NCI-H2029 (cell line): Measurements from ENCODE around the gene ZNF423.

Source experiments
- DNase-seq: peaks from one replicate; lab custom pipeline; 2025; lab: John Stamatoyannopoulos, UW

Gene ZNF423

DNA sequence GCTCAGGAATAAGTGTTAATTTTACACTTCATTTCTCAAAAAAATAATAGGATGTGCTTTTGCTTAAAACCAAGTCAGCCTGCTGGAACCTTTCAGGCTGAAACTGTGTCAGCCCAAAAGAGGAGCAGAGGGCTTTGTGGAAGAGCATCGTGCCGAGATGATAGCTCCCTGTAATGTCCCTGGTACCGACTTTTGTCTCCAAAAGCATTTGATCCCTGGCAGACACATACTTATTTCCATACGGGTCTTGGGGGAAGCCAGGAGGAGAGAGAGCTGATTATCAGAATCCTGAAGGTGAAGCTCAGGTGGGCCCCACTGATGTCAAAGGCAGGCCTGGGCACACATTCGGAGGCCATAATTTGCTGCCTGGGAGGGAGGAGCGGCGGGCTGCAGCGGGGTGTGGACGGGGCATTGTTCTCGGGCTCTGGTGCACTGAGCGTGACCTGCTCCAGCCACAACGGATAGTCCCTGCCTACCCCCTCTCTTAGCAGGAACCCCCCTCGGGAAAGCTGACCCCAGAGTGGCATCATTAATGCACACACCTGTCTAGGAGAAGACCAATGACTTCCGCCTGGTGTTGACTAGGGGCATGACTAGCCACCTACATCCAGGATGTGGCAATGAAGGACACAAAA lies 326.4 kb downstream of the ZNF423 start:
- DNase-seq: no peak

DNA sequence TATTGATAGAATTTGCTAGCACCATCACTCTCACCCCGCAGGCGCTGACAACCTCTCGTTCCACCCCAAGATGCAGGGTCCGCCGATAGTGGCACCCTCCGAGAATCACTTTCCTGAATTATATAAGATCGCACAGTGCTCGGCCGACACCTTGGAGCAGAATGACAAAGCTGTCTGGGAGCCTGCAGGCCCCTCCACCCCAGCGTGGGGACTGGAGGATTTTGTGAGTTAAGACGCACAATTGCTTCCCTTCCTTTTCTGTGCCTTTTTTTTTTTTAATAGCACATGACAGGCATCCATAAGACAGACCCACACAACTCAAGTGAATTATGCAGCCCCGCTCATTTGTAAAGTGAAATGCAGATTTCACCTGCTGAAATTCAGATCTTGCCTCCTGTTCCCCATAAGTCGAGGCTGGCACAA lies 327.0 kb downstream of the ZNF423 start:
- DNase-seq: no peak

DNA sequence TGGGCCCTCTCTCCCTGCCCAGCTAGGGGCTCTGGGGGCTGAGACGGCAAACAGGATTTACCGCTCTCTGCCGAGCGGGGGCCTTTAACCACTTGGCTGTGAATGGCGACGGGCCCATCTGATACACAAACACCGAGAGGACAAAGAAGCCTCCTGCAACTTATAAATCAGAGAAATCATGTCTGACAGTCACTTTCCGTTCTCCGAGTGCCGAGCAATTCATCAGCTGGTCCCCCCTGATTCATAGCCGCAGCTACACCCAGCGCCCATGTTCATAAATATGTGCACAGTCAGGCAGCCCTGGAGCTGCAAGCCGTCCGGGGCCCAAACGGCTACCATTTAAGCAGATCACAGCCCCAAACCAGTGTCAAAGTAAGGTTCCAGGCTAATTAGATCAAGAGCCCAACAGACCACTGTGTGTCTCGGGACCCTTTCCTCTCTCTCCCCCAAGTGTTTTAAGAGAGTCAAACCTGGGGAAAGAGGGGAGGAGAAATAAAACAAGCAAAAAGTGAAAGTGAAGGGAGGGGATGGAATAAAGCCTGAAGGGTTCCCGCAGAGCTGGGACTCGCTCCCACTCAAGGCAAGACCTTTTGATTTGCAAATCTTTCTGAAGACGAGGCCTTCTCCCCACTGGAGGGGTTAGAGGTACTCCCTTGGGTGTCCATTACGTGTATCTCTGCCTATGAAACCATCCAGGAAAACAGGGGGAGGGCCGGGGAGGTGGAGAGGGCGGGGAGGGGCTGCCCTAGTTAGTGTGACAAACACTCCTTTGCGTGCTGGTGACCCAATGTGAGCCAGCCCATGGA lies 327.6 kb downstream of the ZNF423 start:
- no peak for DNase-seq

DNA sequence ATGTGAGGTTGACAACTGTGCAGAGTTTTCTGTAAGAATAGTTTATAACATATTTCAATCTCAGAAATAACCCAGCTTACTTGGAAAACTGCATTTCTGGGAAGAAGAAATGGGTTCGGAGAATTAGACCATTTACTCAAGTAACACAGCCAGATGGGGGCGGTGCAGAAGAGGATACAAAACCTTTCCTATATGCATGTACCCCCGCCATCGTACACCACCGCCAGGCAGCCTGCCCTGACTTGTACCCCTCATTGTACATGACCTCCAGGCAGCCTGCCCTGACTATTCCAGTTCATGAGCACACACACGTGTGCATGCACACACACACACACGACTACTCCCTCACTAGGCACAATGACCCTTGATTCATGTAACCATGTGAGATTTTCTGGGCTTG lies 328.3 kb downstream of the ZNF423 start:
- no peak for DNase-seq

DNA sequence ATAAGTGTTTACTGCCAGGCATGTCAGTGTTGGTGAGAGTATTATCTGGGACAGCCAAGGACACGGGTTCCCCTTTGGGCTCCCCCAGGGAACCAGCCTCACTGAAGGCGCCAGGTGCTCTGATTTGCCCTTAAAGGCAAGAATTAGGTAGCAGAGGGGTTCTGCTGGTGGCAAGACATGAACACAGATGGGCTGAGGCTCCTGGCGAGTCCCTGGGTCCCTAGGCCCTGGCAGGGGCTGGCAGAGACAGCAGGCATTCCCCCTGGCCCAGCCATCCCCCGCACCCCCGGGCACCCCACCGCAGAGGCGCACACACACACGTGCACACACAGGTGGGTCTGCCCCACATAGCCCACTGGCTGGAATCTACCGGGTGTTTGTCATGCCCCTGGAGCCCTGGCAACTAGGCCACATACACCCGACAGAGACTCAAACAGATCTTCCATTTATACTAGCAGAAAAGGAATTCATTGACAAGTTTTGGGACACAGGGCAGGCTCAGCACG lies 329.0 kb downstream of the ZNF423 start:
- no peak for DNase-seq

DNA sequence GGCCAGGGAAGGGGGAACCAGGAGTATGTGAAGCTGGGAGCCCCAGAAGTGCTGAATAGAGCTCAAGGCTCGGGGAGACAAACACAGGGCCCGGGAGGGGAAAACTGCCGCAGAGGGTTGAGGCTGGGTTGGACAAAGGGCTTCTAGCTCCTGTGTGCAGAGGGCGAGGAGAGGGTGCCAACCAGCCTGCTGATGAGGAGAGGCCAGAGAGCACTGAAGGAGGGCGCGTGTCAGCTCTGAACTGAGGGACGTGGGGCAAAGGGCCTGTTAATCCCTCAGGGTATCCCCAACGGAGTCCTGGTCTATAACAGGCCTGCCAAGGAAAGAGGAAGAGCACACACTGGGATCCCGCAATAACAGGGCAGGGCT lies 331.0 kb downstream of the ZNF423 start:
- DNase-seq: no peak

DNA sequence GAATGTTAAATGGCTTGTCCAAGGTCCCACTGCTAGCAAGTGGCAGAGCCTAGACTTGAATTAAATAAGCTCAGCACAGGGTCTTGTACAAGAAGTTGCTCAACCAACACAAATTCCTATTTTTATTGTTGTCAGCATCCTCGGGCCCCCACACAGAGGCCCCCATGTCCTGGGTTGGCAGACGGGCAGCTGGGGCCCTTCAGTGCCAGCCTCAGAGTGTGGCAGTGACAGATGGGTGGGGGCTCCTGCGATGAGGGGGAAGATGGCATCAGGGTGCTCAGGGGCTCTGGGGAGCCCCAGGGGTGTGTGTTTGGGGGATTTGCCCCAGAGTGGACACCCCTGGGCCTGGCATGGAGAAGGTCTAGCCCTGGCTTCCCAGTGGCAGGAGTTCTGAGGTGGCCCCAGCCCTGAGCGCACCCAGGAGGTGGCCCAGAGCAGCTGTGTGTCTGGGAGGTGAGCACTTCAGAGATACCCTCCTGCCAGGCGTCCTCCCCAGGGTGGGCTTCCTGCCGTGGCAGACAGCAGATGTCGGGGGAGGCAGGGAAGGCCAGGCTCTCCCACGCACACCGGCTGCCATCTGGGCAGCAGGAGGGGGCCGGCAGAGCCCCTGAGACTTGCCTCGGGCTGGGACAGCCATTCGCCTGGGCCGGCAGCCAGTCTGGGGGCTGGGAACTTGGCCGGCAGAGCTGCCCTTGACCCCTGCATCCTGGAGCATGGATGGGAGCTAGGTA lies 331.5 kb downstream of the ZNF423 start:
- no peak for DNase-seq

DNA sequence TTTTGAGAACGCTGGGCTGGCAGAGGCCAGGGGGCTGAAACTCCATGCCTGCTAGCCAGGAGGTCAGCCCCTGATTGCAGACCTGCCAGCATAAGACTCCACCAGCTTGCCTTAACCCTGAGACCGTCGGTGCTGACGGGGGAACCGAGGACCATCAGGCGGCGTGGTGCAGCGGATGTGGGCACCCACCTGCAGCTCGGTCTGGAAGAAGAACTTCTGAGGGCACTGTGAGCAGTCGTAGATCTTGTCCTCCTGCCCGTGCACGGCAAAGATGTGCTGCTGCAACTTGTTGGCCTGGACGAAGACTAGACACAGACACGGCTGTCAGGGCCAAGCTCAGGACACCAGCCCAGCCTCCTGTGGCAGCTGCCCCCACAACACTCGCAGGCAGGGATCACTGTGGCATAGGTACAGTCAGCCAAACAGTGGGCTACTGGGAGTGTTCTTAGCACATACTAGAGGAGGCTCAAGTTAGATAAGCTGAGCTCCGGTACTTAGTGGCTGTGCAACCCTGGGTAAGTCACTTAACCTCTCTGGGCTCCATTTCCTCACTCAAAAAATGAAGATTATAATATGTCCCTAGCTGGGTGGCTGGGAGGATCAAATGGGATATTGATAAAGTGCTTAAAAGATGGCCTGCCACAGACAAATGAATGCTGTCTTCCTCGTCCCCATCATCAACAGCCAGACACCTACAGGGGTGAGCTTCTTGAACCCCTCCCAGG lies 332.3 kb downstream of the ZNF423 start:
- DNase-seq: no peak

DNA sequence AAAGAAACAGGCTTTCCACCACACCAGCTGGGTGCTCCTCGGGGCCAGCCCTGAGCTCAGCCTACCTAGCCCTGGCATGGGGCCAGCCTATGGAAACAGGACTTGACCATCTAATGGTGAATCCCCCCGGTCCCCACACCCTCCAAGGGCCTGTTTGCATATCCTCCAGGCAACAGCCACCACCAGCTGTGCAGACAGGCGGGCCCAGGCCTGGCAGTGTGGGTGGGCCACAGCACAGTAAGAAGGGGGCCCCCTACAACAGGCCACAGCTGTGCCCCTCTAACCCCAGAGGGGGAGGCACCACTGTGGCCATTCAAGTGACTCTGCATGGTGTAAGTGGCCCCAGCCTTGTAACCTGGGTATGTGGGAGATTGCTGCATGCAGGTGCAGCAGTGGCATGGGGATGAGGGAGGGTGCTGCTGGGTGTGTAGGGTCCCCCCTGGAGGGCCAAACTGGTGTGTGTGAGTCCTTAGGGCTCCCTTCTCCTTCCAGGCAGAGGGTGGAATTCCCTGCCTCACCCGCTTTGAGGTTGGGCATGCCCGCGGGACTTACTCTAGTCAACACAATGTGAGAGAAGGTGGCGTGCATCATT lies 334.1 kb downstream of the ZNF423 start:
- no peak for DNase-seq

DNA sequence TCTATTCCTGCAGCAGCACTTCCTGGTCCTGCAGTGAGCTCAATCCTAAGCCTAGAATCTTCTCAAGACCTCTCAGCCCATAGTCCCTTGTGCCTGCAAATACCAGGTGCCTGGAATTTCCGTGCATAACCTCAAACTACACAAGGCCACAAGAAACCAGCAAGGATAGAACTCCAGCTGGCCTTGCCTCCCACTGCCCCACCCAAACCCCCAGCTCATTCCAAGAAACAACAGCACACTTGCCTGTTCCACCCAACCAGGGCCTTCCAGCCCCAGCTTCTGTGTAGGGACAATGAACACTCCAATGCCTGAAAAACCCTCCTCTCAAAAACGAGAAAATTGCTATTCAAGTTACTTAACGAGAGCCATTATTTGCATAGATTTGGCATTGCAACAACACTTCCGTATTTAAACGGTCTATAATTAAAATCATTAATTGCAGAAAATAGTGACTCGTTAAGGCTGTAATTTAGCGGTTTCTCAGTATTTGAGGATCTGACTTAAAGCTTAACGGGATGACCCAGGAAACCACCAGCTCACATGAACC lies 335.3 kb downstream of the ZNF423 start:
- DNase-seq: no peak

DNA sequence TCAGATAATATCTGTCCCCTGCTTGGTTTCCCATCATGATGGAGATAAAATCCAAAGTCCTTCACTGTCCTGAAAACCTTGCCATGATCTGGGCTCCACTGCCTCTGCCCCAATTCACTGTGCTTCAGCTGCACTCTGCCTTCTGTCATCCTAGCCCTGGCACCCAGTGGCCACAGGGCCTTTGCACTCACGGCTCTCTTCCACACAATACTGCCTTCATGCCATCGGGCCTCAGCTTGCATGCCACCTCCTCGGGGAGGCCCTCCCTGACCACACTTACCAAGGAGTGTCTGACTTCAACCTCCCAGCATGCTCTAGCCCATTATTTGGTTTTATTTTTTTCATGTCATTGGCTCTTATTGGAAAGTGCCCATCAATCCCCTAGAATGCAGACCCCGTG lies 336.2 kb downstream of the ZNF423 start:
- DNase-seq: no peak

DNA sequence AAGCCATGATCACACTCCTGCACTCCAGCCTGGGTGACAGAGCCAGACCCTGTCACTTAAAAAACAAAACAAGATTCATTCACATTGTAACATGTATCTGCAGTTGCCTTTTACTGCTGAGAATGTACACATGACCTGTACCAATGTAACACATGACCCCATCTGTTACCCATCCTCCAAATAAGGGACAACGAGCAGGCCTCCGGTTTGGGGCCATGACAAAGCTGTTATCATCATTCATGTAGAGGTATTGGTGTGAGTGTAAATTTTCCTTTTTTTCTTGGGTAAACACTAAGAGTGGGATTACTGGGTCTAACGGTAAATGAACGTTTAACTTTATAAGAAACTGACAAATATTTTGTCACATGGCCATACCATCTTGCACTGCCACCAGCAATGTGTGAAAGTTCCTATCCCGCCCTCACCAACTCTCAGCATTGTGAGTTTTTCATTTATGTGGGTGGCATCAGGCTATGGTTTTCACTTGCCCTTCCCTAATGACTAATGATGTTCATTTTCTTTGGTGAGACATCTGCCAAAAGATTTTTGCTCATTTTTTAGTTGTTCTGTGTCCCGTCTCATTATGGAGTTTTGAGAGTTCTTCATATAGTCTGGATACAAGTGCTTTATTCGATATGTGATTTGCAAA lies 336.8 kb downstream of the ZNF423 start:
- no peak for DNase-seq

DNA sequence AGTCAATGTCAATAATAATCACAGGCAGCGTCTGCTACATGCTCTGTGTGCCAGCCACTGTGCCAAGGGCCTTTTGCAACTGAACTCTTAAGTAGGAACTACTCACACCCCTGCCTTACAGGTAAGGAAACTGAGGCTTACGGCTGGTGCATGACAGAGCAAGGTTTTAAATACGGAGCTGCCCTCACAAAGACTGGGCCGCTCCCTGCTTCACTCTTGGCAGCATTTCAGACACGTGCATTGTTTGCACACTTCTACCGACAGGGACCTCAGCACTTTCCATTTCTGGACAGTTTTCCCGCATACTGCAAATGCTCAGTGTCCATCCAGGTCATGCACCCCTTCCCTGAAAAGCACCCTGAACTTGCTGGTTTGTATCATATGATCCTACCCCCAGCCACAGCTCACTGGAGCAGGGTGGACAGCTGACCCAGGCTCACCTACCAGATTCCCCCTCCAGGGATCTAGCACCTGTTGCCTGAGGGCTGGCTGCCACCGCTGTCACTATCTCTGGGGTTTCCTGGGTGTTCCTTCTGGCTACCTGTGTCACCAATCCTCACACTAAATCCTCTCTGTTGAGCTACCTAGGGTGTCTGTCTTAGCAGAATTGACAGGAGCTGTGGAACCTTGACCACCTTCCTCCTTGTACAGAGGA lies 339.4 kb downstream of the ZNF423 start:
- no peak for DNase-seq

DNA sequence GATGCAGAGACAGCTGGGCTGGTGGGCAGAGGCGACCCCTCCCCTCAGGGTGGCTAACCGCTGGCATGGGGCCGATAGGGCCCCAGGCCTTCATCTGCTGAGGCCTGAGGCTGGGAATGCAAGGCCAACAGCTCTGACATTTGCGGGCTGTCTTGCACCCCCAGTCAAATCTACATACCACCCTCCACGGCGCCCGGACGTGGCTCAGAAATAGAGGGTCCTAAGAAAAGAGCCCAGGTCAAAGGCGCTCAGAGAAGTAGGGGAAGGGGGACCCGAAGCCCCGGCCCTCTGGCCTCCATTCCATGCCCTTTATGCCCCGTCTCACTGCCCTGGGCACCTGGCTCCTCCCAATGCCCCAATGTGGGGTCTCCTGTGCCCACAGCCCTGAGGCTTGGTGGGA lies 340.1 kb downstream of the ZNF423 start:
- DNase-seq: no peak

DNA sequence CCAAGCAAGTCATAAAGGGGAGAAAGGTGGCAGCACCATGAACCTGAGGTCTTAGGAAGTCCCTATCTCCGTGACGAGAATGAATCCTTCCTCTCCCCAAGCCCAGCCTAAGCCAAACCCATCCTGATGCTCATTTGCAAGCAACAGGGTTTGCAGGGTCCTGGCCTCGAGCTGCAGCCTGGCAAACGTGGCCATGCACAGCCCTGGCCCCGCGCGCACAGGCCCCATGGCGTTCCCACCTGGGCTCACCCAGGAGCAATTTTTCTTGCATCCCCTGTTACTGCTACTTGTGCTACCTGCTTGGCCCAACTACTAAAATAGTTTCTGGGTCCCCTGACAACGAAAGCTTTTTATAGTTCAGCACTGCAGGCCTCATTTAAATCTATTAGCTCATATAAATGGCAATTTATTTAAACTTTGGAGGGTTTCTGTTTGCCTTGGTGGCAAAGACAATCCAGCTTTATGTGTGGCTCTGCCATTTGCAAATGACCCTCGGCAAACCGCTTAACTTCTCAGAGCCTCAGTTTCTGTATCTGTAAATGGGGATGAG lies 340.8 kb downstream of the ZNF423 start:
- no peak for DNase-seq

DNA sequence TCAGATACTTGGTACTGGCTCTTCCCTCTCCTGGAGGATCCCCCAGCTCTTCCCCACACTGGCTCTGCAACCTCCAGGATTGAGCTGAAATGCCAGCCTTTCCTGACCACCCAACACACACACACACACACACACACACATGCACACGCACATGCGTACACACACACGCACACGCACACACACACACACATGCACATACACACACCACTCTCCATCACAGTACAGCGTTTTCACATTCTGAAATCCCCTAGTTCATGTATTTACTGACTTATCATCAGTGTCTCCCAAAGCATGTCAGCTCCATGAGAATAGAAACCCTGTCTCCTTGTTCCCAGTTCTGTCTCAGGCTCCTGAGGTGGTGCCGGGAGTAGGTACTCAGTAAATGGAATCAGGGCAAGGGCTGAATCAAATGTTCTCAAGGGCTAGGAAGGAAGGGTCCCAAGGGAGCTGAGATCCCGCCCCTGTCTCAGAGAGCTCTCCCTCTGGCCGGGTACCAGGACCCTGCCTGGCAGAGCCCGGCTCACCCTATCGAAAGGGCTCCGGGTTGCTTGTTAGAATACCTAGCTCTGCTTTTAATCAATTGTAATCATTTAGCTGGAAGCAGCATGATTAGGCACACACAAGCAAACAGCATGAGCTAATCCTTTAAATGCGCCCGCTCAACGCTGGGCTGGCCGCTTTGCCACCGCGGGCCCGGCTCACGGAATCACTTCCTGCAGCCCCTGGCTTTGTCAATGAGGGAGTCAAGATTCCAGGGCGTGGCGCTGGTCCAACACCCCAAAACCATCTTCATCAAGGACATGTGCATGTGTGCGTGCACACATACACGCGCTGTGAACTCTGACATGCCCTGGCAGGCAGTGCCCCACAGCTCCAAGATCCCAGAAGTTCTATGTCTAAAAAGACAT lies 341.6 kb downstream of the ZNF423 start:
- no peak for DNase-seq

DNA sequence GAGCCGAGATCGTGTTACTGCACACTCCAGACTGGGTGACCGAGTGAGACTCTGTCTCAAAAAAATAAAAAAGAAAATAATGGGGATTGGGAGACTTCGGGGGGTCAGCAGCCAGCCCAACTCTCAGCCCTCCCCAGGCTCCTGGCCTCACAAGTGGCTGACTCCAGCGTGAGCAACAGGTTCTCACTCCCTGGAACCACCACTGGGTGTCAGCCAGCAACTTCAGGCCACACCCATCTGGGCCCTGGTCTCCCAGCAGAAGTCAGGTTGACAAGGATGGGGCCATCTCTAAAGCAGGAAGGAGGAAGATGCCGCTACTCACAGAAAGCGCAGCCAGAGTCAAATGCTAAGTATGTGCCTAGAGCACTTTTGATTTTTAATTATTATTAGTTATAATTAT lies 342.9 kb downstream of the ZNF423 start:
- no peak for DNase-seq

DNA sequence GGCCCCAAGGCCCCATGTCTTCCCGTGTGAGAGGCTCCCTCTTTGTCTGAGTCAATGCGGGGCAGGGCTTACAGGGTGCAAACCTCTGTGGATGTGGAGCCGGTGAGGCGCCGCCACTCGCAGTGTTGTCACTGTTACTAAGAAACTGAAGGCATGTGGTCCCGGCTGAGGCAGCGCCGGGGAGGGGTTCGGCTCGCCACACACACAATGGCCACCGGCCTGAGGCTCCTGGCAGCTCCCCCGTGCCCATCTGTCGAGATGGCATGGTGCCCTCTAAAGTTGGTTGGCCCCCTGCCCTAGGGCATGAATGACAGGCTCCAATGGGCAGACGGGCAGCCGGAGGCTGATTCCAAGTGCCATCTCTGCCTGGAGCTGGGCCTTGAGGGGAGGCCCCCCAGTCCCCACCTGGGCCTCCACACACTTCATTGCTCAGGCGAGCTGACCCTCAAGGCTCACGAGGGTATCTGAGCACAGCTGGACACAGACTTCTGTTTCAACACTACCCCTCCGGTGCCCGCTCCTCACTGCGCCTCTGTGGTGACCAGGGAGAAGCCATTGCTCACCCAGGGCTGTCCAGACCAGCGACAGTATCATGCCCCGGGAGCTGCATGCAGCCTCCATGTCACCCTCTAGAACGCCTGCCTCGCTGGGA lies 345.1 kb downstream of the ZNF423 start:
- DNase-seq: no peak

DNA sequence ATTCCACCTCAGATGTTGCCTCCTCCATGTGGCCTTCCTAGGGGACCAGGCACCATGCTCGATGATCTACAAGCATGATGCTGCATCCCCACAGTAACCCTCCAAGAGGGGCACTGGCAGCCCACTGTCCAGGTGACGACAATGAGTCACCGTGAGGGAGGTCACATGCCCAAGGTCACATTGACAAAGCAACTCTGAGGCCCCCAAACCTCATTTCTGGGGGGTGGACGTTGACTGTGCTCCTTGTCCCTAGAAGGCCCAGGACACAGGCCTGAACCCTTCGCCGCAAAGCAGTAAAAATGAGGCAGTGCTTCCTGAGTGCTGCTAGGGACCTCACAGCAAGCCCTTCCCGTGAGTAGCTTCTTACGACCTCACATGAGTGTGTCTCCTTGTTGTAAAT lies 345.8 kb downstream of the ZNF423 start:
- DNase-seq: no peak
